GM12878 (cell line): ENCODE results near the gene TCP11.

ENCODE experiments used
- CBFB ChIP-seq: IDR thresholded peaks from 2 replicates; pipeline ENCODE4 v1.6.1; 2016; ENCODE audit warnings: antibody characterized with exemption, low read depth
- CBX5 ChIP-seq: sonication (generic); IDR thresholded peaks from 2 replicates; pipeline ENCODE4 v1.6.1; 2016; ENCODE audit warnings: low read depth, moderate library complexity, mild to moderate bottlenecking, inconsistent platforms
- CREM ChIP-seq: IDR thresholded peaks from 2 replicates; pipeline ENCODE4 v1.6.1; 2014; ENCODE audit warnings: antibody characterized with exemption, low read depth
- CTCF ChIP-seq, 3 experiments: IDR thresholded peaks in 2 of 3; conservative IDR thresholded peaks in 1 of 3; 2 replicates each; pipeline ENCODE4 v1.5.1; 2011; ENCODE audit warnings: low read depth in 3 of 3, low read length in 3 of 3, mild to moderate bottlenecking in 3 of 3, control low read depth in 2 of 3, moderate library complexity in 2 of 3, inconsistent platforms in 1 of 3, mixed read lengths in 1 of 3; ENCODE audit not compliant: control insufficient read depth in 2 of 3, insufficient read depth in 1 of 3; ENCODE audit errors: extremely low read depth in 1 of 3
- EP300 ChIP-seq, 2 experiments: fragments of 150-350 bp in 1 of 2; IDR thresholded peaks; 2 replicates each; pipeline ENCODE4 v1.6.1; 2011 to 2012; ENCODE audit warnings: low read depth in 2 of 2, low read length in 2 of 2, borderline replicate concordance in 1 of 2, improper control_type of control experiment in 1 of 2, inconsistent platforms in 1 of 2; ENCODE audit not compliant: control insufficient read depth in 1 of 2
- FOXK2 ChIP-seq: fragments of 450-650 bp; IDR thresholded peaks from 2 replicates; pipeline ENCODE4 v1.6.1; 2017; ENCODE audit warnings: mild to moderate bottlenecking, moderate library complexity
- POLR2A ChIP-seq: IDR thresholded peaks from 2 replicates; pipeline ENCODE4 v1.6.1; 2011; ENCODE audit warnings: low read depth, mild to moderate bottlenecking, low read length
- REST ChIP-seq: IDR thresholded peaks from 2 replicates; pipeline ENCODE4 v1.6.1; 2012; ENCODE audit warnings: mild to moderate bottlenecking, low read depth, low read length
- SMARCA5 ChIP-seq: fragments of 450-650 bp; IDR thresholded peaks from 2 replicates; pipeline ENCODE4 v1.6.1; 2017; ENCODE audit warnings: mild to moderate bottlenecking
- TBL1XR1 ChIP-seq: IDR thresholded peaks from 2 replicates; pipeline ENCODE4 v1.6.1; 2012; ENCODE audit warnings: low read depth, low read length, improper control_type of control experiment
- TCF7 ChIP-seq: IDR thresholded peaks from 2 replicates; pipeline ENCODE4 v1.6.1; 2014; ENCODE audit warnings: antibody characterized with exemption, borderline replicate concordance
- ZBED1 ChIP-seq: IDR thresholded peaks from 2 replicates; pipeline ENCODE4 v1.6.1; 2016; ENCODE audit warnings: borderline replicate concordance

GRCh38 chr6:35086282-35086632 lies 54.9 kb downstream of the TCP11 start:
- no peak for TF ChIP-seq TBL1XR1
- no peak for TF ChIP-seq CBFB
- TF ChIP-seq TCF7: no peak
- no peak for TF ChIP-seq CTCF (IDR thresholded peaks at IDR 0.05 in 2 of 3, conservative IDR thresholded peaks at IDR 0.05 in 1 of 3; ENCODE audit: control insufficient read depth in 2 of 3, extremely low read depth in 1 of 3, insufficient read depth in 1 of 3, low read depth in 3 of 3, low read length in 3 of 3)
- no peak for TF ChIP-seq CBX5
- TF ChIP-seq POLR2A: no peak
- no peak for TF ChIP-seq FOXK2
- no peak for TF ChIP-seq CREM
- no peak for TF ChIP-seq REST
- no peak for TF ChIP-seq ZBED1
- no peak for TF ChIP-seq EP300 (IDR thresholded peaks at IDR 0.05; ENCODE audit: borderline replicate concordance in 1 of 2, control insufficient read depth in 1 of 2, low read depth in 2 of 2, low read length in 2 of 2)
- TF ChIP-seq SMARCA5: no peak
